Endodermal cell (in vitro differentiated cells): Measurements from ENCODE around the gene SNAP47. TPM values are rescaled to one million over a fixed set of nuclear protein-coding genes. Genes with fewer than 3 reads are reported as not detected.
A peak's percentile ranks its signal among the peaks of the same experiment; 100 is the strongest.

Source experiments
- DNase-seq: peaks from one replicate; pipeline ENCODE4 v3.0.0-alpha.2; 2017
- H3K27ac ChIP-seq: 2 replicates; pipeline ENCODE4 v1.5.1; 2013; ENCODE audit warnings: mild to moderate bottlenecking, low read depth, low read length, moderate library complexity
- H3K27me3 ChIP-seq: 2 replicates; pipeline ENCODE4 v1.6.1; 2013; ENCODE audit warnings: mild to moderate bottlenecking, low read length, moderate library complexity; ENCODE audit not compliant: insufficient read depth, control insufficient read depth, poor library complexity, severe bottlenecking
- H3K36me3 ChIP-seq: 2 replicates; pipeline ENCODE4 v1.7.0; 2013; ENCODE audit warnings: mild to moderate bottlenecking, low read length, moderate library complexity; ENCODE audit not compliant: control insufficient read depth, insufficient read depth
- H3K4me1 ChIP-seq: one replicate; pipeline ENCODE4 v1.7.0; 2013; ENCODE audit warnings: low read length; ENCODE audit not compliant: control insufficient read depth, insufficient read depth
- H3K4me3 ChIP-seq: 2 replicates; pipeline ENCODE4 v1.5.1; 2013; ENCODE audit warnings: mild to moderate bottlenecking, low read length, moderate library complexity
- H3K9ac ChIP-seq: 2 replicates; pipeline ENCODE4 v1.6.1; 2013; ENCODE audit warnings: mild to moderate bottlenecking, low read length, moderate library complexity; ENCODE audit not compliant: poor library complexity, severe bottlenecking; ENCODE audit errors: extremely low read depth
- H3K9me3 ChIP-seq: 2 replicates; pipeline ENCODE4 v1.6.1; 2013; ENCODE audit warnings: mild to moderate bottlenecking, low read length, moderate library complexity; ENCODE audit not compliant: control insufficient read depth
- H3K27ac Mint-ChIP-seq: 2 replicates; pipeline ENCODE4 v1.8.0; 2020; ENCODE audit warnings: mixed read lengths
- H3K27me3 Mint-ChIP-seq: 2 replicates; pipeline ENCODE4 v1.8.0; 2021; ENCODE audit warnings: mild to moderate bottlenecking, mixed read lengths; ENCODE audit not compliant: insufficient read depth
- H3K36me3 Mint-ChIP-seq: 2 replicates; pipeline ENCODE4 v1.8.0; 2020; ENCODE audit warnings: low read depth, mixed read lengths
- H3K4me1 Mint-ChIP-seq: 2 replicates; pipeline ENCODE4 v1.8.0; 2020; ENCODE audit warnings: mixed read lengths
- H3K4me3 Mint-ChIP-seq: 2 replicates; pipeline ENCODE4 v1.8.0; 2020; ENCODE audit warnings: mild to moderate bottlenecking, moderate library complexity, mixed read lengths
- H3K9me3 Mint-ChIP-seq: 2 replicates; pipeline ENCODE4 v1.8.0; 2020; ENCODE audit warnings: mild to moderate bottlenecking, mixed read lengths
- WGBS, 2 experiments: methylation state at CpG; one replicate each; pipeline versions ENCODE4 v1.1.5 to v1.1.7; 2013; ENCODE audit warnings: missing lambda C conversion rate in 2 of 2, mixed read lengths in 1 of 2; ENCODE audit not compliant: insufficient coverage in 1 of 2, insufficient read length in 1 of 2; 5-methylcytosine and 5-hydroxymethylcytosine counted together
- total RNA-seq, 2 donors: library from RNA; stranded (reverse); fragmentation: NEBNext Ultra II Directional in 1 of 2; extraction: Animal tissue kit (Norgen Biotek cat#: 25700) in 1 of 2; gene quantifications; 2 replicates in 1 of 2; 3 replicates in 1 of 2; pipeline ENCODE4 v1.2.1, GENCODE V29; 2021
- TF ChIP-seq, protein P1 (sequence below): fragments of 200-600 bp; sonication (generic); conservative IDR thresholded peaks from 2 replicates; pipeline ENCODE4 v1.5.0; 2021; ENCODE audit warnings: antibody characterized with exemption, mild to moderate bottlenecking

Gene SNAP47
- total RNA-seq, 2 donors from 2014 or later = 42.5 to 46.6 TPM

- H3K36me3 Mint-ChIP-seq = peaks cover 38% of the 10 kb centered on the region
- H3K27ac Mint-ChIP-seq = no peak overlapping the region
- no peaks in the 10 kb centered on the region for H3K4me1 Mint-ChIP-seq
- H3K9me3 Mint-ChIP-seq = no peaks in the 10 kb centered on the region
- Histone ChIP-seq H3K27me3 (no peaks in the 10 kb centered on the region), H3K27ac (no peak overlapping the region), H3K9me3 (no peaks in the 10 kb centered on the region), H3K36me3 (peaks cover 71% of the 10 kb centered on the region), H3K4me1 (no peaks in the 10 kb centered on the region), H3K4me3 (no peak overlapping the region), H3K9ac (no peak overlapping the region)
- H3K4me3 Mint-ChIP-seq = no peak overlapping the region
- TF ChIP-seq, protein P1, sequence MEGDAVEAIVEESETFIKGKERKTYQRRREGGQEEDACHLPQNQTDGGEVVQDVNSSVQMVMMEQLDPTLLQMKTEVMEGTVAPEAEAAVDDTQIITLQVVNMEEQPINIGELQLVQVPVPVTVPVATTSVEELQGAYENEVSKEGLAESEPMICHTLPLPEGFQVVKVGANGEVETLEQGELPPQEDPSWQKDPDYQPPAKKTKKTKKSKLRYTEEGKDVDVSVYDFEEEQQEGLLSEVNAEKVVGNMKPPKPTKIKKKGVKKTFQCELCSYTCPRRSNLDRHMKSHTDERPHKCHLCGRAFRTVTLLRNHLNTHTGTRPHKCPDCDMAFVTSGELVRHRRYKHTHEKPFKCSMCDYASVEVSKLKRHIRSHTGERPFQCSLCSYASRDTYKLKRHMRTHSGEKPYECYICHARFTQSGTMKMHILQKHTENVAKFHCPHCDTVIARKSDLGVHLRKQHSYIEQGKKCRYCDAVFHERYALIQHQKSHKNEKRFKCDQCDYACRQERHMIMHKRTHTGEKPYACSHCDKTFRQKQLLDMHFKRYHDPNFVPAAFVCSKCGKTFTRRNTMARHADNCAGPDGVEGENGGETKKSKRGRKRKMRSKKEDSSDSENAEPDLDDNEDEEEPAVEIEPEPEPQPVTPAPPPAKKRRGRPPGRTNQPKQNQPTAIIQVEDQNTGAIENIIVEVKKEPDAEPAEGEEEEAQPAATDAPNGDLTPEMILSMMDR = no peak
- DNase-seq = no peak
- WGBS, 2 experiments = 88 to 89% methylated on average over 12 to 17 of the region's 17 CpGs
- no peaks in the 10 kb centered on the region for H3K27me3 Mint-ChIP-seq
These were observed 26.5 kb downstream of the SNAP47 start for GRCh38 chr1:227761621-227762230.

GRCh38 chr1:227762231-227762911 lies 27.1 kb downstream of the SNAP47 start:
- Histone ChIP-seq H3K9ac (no peak overlapping the region), H3K27ac (no peak overlapping the region), H3K4me1 (no peaks in the 10 kb centered on the region), H3K36me3 (peaks cover 73% of the 10 kb centered on the region), H3K4me3 (no peak overlapping the region), H3K27me3 (no peaks in the 10 kb centered on the region), H3K9me3 (no peaks in the 10 kb centered on the region)
- WGBS, 2 experiments = 28 to 32% methylated on average over 16 to 22 of the region's 22 CpGs
- Mint-ChIP-seq H3K36me3 (peaks cover 42% of the 10 kb centered on the region), H3K4me3 (no peak overlapping the region), H3K9me3 (no peaks in the 10 kb centered on the region), H3K27ac (no peak overlapping the region), H3K4me1 (no peaks in the 10 kb centered on the region), H3K27me3 (no peaks in the 10 kb centered on the region)
- peak; percentile 96 for DNase-seq
- TF ChIP-seq, protein P1 = peak; percentile 96

GRCh38 chr1:227763246-227764018 lies 28.2 kb downstream of the SNAP47 start:
- Mint-ChIP-seq H3K9me3 (no peaks in the 10 kb centered on the region), H3K36me3 (peaks cover 45% of the 10 kb centered on the region), H3K27me3 (no peaks in the 10 kb centered on the region), H3K27ac (no peak overlapping the region), H3K4me3 (no peak overlapping the region), H3K4me1 (no peaks in the 10 kb centered on the region)
- Histone ChIP-seq H3K36me3 (peaks cover 68% of the 10 kb centered on the region), H3K9me3 (no peaks in the 10 kb centered on the region), H3K4me1 (no peaks in the 10 kb centered on the region), H3K4me3 (no peak overlapping the region), H3K9ac (no peak overlapping the region), H3K27me3 (no peaks in the 10 kb centered on the region), H3K27ac (no peak overlapping the region)
- TF ChIP-seq, protein P1 = no peak
- 95 to 97% methylated on average over 5 to 16 of the region's 16 CpGs for WGBS, 2 experiments
- no peak for DNase-seq
